Sigmoid colon (tissue), 7 donors: ENCODE data around the gene KCNAB1. TPM values are rescaled to one million over a fixed set of nuclear protein-coding genes. Genes with fewer than 3 reads are reported as not detected.

Source experiments
- DNase-seq: peaks from one replicate; pipeline ENCODE4 v3.0.0-alpha.2; 2019
- H3K27ac ChIP-seq, 4 donors: fragments of 200-600 bp; sonication (generic); one replicate each; pipeline ENCODE4 v1.5.1; 2016 to 2019; ENCODE audit warnings: mild to moderate bottlenecking in 1 of 4
- H3K27me3 ChIP-seq, 3 donors: fragments of 200-600 bp; sonication (generic); one replicate each; pipeline ENCODE4 v1.5.1; 2019; ENCODE audit warnings: mild to moderate bottlenecking in 1 of 3
- H3K36me3 ChIP-seq, 4 donors: fragments of 200-600 bp; sonication (generic); one replicate each; pipeline ENCODE4 v1.5.1; 2016 to 2019
- H3K4me1 ChIP-seq, 4 donors: fragments of 200-600 bp; sonication (generic); one replicate each; pipeline ENCODE4 v1.5.1; 2017 to 2019
- H3K4me3 ChIP-seq, 4 donors: fragments of 200-600 bp; sonication (generic); one replicate each; pipeline ENCODE4 v1.5.1; 2017 to 2019; ENCODE audit warnings: mild to moderate bottlenecking in 2 of 4, moderate library complexity in 1 of 4
- H3K9me3 ChIP-seq, 4 donors: fragments of 200-600 bp in 3 of 4; sonication (generic) in 3 of 4; one replicate each; pipeline versions ENCODE4 v1.5.1 to v1.6.1; 2013 to 2019
- EP300 ChIP-seq, 4 donors: sonication (generic); formaldehyde crosslinking; IDR thresholded peaks; one replicate each; pipeline ENCODE4 v1.6.1; 2017; ENCODE audit warnings: antibody characterized with exemption in 4 of 4
- POLR2A ChIP-seq, 2 donors: fragments of 450-650 bp; IDR thresholded peaks; one replicate each; pipeline ENCODE4 v1.6.1; 2016; ENCODE audit warnings: antibody characterized with exemption in 2 of 2, mild to moderate bottlenecking in 2 of 2, moderate library complexity in 2 of 2
- POLR2AphosphoS5 ChIP-seq, 4 donors: sonication (generic); formaldehyde crosslinking; IDR thresholded peaks; one replicate each; pipeline ENCODE4 v1.6.1; 2017; ENCODE audit warnings: antibody characterized with exemption in 4 of 4
- WGBS, 2 donors: extraction: QIAGEN DNeasy Blood & Tissue Kit; methylation state at CpG; one replicate each; pipeline ENCODE4 v1.1.7; 2013; 5-methylcytosine and 5-hydroxymethylcytosine counted together
- intact Hi-C: fragments of 100-400 bp; cut with DNase I; formaldehyde crosslinking; loops from one replicate; pipeline ENCODE4 v1.15.1; 2023
- polyA plus RNA-seq, 3 donors: library from polyadenylated mRNA; stranded (reverse); fragments of 200-250 nt; gene quantifications; one replicate each; pipeline ENCODE4 v1.2.3, GENCODE V29; 2013
- total RNA-seq, 4 donors: library from RNA; depleted of rRNA; stranded (reverse); fragments of >200 nt; gene quantifications; one replicate each; pipeline ENCODE4 v1.1.0, GENCODE V29; 2016
- TF ChIP-seq, protein P1 (sequence below), 4 experiments: fragments of 450-650 bp in 3 of 4; fragments of 200-600 bp in 1 of 4; IDR thresholded peaks; one replicate each; pipeline ENCODE4 v1.5.1; 2016 to 2019; ENCODE audit warnings: antibody characterized with exemption in 4 of 4, mild to moderate bottlenecking in 3 of 4, moderate library complexity in 2 of 4
- donor health status: healthy with polysubstance abuse.
- donor health status: Bipolar disorder and iron deficiency.
- donor health status: healthy.

Gene KCNAB1
- total and polyA plus RNA-seq, 7 donors: 1.2 to 5.0 (median 4.3) TPM; not detected in 2

DNA sequence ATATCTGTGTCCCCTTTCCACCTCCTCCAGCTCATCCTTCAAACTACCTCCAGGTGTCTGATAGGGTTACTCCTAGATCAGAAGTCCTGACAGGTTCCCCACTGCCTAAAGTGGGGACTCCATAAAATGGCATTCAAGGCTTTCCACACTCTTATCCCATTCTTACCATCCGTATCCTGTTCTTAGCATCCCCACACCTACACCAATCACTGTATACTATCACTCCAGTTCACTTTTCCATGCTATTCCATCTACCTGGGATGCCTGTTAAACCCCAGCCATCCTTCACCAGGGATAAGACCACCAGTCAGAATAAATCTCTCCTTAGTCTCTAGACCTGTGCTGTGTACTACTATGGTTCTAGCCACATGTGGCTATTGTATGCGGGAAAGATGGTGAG lies 415.4 kb downstream of the KCNAB1 start:
- Histone ChIP-seq H3K27me3 (no peaks in the 10 kb centered on the region), H3K9me3 (no peaks in the 10 kb centered on the region), H3K36me3 (peaks cover 0 to 8% (median 0%) of the 10 kb centered on the region in 4 donors), H3K27ac (peak overlapping the region; percentile 71 to 93 (median 85)), H3K4me3 (no peak overlapping the region), H3K4me1 (peaks cover 0 to 88% (median 61%) of the 10 kb centered on the region in 4 donors)
- intact Hi-C loops: loop anchor here (5.0 kb wide), 3 partner anchors 142 to 602 kb away; no protein-coding TSS in a partner anchor
- no peak for TF ChIP-seq EP300 (IDR thresholded peaks at IDR 0.05)
- no peak for TF ChIP-seq POLR2AphosphoS5 (IDR thresholded peaks at IDR 0.05)
- TF ChIP-seq POLR2A (IDR thresholded peaks at IDR 0.05): no peak
- TF ChIP-seq, protein P1, sequence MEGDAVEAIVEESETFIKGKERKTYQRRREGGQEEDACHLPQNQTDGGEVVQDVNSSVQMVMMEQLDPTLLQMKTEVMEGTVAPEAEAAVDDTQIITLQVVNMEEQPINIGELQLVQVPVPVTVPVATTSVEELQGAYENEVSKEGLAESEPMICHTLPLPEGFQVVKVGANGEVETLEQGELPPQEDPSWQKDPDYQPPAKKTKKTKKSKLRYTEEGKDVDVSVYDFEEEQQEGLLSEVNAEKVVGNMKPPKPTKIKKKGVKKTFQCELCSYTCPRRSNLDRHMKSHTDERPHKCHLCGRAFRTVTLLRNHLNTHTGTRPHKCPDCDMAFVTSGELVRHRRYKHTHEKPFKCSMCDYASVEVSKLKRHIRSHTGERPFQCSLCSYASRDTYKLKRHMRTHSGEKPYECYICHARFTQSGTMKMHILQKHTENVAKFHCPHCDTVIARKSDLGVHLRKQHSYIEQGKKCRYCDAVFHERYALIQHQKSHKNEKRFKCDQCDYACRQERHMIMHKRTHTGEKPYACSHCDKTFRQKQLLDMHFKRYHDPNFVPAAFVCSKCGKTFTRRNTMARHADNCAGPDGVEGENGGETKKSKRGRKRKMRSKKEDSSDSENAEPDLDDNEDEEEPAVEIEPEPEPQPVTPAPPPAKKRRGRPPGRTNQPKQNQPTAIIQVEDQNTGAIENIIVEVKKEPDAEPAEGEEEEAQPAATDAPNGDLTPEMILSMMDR (IDR thresholded peaks at IDR 0.05): no peak
- 95 to 97% methylated on average over 2 of the region's 2 CpGs for WGBS, 2 donors
- no peak for DNase-seq

DNA sequence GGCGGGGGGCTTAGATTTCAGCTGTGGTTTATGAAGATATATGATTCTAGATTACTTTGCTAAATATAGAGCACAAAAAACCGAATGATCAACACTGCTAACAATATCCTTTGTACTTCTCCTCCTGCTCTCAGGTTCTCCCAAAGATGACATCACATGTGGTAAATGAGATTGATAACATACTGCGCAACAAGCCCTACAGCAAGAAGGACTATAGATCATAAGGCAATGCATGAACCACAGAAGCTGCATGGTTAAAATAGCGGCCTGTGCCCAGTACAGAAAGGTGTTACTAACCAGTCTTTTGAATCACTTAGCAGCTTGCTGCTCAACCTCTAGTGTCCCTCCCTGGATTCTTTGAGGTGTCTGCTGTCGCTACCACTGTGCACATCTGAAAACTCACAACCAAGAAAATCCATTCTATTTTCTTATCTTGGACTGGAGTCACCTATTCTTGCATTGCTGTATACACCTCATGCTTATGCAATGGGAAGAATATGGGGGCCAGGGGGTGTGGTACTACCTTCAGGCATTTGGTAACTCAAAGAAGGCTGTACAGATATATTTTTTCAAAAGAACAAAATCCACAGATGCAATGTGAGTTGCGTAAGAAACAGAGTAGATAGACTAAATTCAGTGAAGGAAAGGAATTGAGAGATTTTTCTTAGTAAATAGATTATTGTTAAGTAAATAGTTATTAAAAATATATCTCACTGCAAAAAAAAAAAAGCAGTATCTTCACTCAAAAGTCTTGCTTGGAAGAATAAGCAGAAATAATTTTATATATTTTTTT lies 416.3 kb downstream of the KCNAB1 start:
- peaks cover 0 to 14% (median 1%) of the 10 kb centered on the region in 4 donors for H3K36me3 ChIP-seq
- intact Hi-C loops: loop anchor here (5.0 kb wide), 3 partner anchors 141 to 601 kb away; no protein-coding TSS in a partner anchor
- H3K4me1 ChIP-seq: peaks cover 0 to 95% (median 62%) of the 10 kb centered on the region in 4 donors
- peak overlapping the region; percentile 71 to 93 (median 85) for H3K27ac ChIP-seq
- no peaks in the 10 kb centered on the region for H3K9me3 ChIP-seq
- no peak overlapping the region for H3K4me3 ChIP-seq
- no peak for TF ChIP-seq POLR2A (IDR thresholded peaks at IDR 0.05)
- TF ChIP-seq, protein P1 (IDR thresholded peaks at IDR 0.05): no peak
- TF ChIP-seq POLR2AphosphoS5 (IDR thresholded peaks at IDR 0.05): no peak
- no peak for TF ChIP-seq EP300 (IDR thresholded peaks at IDR 0.05)
- no peak for DNase-seq
- no peaks in the 10 kb centered on the region for H3K27me3 ChIP-seq
- 92 to 93% methylated on average over 6 of the region's 6 CpGs for whole genome bisulfite sequencing, 2 donors

DNA sequence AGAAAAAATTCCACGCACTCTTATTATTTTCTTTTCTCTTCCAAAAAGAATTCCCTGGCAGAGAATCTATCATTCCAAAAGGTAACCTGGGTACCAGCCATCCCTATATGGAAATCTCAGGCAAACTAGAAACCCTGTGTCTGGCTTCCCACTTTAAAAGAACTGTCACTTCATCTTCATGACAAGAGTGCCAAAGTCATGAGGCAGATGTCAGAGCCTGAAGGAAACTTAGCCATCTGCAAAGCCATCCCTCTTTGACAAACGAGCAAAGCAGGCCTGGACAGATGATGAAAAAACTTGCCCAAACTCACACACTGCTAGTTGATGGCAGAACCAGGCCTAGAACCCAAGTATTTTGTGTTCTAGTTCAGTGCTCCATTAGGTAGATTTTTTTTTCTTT lies 418.7 kb downstream of the KCNAB1 start:
- TF ChIP-seq EP300 (IDR thresholded peaks at IDR 0.05) (no peak), POLR2A (IDR thresholded peaks at IDR 0.05) (no peak), POLR2AphosphoS5 (IDR thresholded peaks at IDR 0.05) (no peak)
- TF ChIP-seq, protein P1 (IDR thresholded peaks at IDR 0.05): no peak
- H3K4me1 ChIP-seq: peaks cover 0 to 95% (median 61%) of the 10 kb centered on the region in 4 donors
- peaks cover 0 to 34% (median 3%) of the 10 kb centered on the region in 4 donors for H3K36me3 ChIP-seq
- no peaks in the 10 kb centered on the region for H3K9me3 ChIP-seq
- no peak for DNase-seq
- no peaks in the 10 kb centered on the region for H3K27me3 ChIP-seq
- no peak overlapping the region for H3K4me3 ChIP-seq
- intact Hi-C loops: loop anchor here (2.0 to 5.0 kb wide), 4 partner anchors 138 to 598 kb away; no protein-coding TSS in a partner anchor
- peak overlapping the region; percentile 24 to 93 (median 85) for H3K27ac ChIP-seq
- 89 to 90% methylated on average over 2 of the region's 2 CpGs for WGBS, 2 donors

DNA sequence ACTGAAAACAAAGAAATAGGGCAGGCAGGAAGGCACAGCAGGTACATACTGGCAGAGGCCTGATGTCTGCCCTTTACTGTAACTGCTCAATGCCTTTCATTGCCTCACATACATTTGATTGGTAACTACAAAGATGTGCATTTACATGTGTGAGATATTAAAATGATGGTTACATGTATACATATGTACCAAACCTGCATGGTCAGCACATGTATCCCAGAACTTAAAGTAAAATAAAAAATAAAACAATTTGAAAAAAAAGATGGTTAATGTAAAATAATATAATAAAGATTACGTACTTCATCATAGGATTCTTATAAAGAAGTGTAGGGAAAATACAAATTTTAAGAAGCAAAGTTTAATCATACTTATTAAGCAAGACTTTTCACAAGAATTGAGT lies 419.4 kb downstream of the KCNAB1 start:
- peaks cover 0 to 40% (median 3%) of the 10 kb centered on the region in 4 donors for H3K36me3 ChIP-seq
- TF ChIP-seq, protein P1 (IDR thresholded peaks at IDR 0.05): no peak
- H3K4me1 ChIP-seq: peaks cover 0 to 95% (median 58%) of the 10 kb centered on the region in 4 donors
- no peak overlapping the region for H3K4me3 ChIP-seq
- no peaks in the 10 kb centered on the region for H3K27me3 ChIP-seq
- peak overlapping the region in 3 of 4 donors; percentile 85 to 93 (median 85) for H3K27ac ChIP-seq
- intact Hi-C loops: loop anchor here (2.0 to 5.0 kb wide), 5 partner anchors 67 to 597 kb away; no protein-coding TSS in a partner anchor
- WGBS, 2 donors: 97 to 99% methylated on average over 1 of the region's 1 CpG
- no peak for DNase-seq
- H3K9me3 ChIP-seq: no peaks in the 10 kb centered on the region
